Uterus (tissue), 2 donors: Measurements from ENCODE around the gene EMC6.

ENCODE experiments used
- POLR2A ChIP-seq, 2 donors: fragments of 450-650 bp; IDR thresholded peaks; one replicate each; pipeline ENCODE4 v1.6.1; 2016; ENCODE audit warnings: antibody characterized with exemption in 2 of 2, mild to moderate bottlenecking in 1 of 2, moderate library complexity in 1 of 2
- TF ChIP-seq, protein P1 (sequence below), 4 experiments: fragments of 200-600 bp in 2 of 4; fragments of 450-650 bp in 2 of 4; sonication (generic) in 2 of 4; IDR thresholded peaks; one replicate each; pipeline ENCODE4 v1.5.1; 2016 to 2019; ENCODE audit warnings: antibody characterized with exemption in 4 of 4, mild to moderate bottlenecking in 2 of 4, moderate library complexity in 1 of 4

- TF ChIP-seq, protein P1, sequence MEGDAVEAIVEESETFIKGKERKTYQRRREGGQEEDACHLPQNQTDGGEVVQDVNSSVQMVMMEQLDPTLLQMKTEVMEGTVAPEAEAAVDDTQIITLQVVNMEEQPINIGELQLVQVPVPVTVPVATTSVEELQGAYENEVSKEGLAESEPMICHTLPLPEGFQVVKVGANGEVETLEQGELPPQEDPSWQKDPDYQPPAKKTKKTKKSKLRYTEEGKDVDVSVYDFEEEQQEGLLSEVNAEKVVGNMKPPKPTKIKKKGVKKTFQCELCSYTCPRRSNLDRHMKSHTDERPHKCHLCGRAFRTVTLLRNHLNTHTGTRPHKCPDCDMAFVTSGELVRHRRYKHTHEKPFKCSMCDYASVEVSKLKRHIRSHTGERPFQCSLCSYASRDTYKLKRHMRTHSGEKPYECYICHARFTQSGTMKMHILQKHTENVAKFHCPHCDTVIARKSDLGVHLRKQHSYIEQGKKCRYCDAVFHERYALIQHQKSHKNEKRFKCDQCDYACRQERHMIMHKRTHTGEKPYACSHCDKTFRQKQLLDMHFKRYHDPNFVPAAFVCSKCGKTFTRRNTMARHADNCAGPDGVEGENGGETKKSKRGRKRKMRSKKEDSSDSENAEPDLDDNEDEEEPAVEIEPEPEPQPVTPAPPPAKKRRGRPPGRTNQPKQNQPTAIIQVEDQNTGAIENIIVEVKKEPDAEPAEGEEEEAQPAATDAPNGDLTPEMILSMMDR (IDR thresholded peaks at IDR 0.05) = no peak
- TF ChIP-seq POLR2A (IDR thresholded peaks at IDR 0.05) = no peak
Measured at GRCh38 chr17:3657874-3658783, 10.5 kb upstream of the EMC6 start.
